SK-N-SH treated with all-trans-retinoic acid at 6 μM for 48 hours (cell line): ENCODE data around the gene PNPLA8.

ENCODE experiments used
- ARNTL ChIP-seq: fragments of 450-650 bp; formaldehyde crosslinking; IDR thresholded peaks from 2 replicates; pipeline ENCODE4 v1.5.0; 2020; ENCODE audit warnings: low read depth, mild to moderate bottlenecking, moderate library complexity, borderline replicate concordance
- TF ChIP-seq, protein P1 (sequence below): fragments of 250-450 bp; sonication (Bioruptor Pico); IDR thresholded peaks from 2 replicates; pipeline ENCODE4 v1.8.0; 2020; ENCODE audit warnings: mild to moderate bottlenecking, moderate library complexity, borderline replicate concordance
- TF ChIP-seq, protein P2 (sequence below): fragments of 250-450 bp; sonication (Bioruptor Pico); IDR thresholded peaks from 2 replicates; pipeline ENCODE4 v1.5.1; 2020; ENCODE audit warnings: low read depth, mild to moderate bottlenecking, moderate library complexity

DNA sequence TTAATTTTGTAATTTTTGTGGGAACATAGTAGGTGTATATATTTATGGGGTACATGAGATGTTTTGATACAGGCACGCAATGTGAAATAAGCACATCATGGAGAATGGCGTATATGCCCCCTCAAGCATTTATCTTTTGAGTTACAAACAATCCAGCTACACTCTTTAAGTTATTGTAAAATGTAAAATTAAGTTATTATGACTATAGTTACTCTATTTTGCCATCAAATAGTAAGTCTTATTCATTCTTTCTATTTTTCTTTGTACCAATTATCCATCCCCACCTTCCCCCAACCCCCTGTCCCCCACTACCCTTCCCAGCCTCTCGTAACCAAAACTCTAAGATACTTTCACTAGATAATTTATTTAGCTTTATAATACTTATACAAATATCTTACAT, 7.8 kb upstream of the PNPLA8 start:
- TF ChIP-seq, protein P1, sequence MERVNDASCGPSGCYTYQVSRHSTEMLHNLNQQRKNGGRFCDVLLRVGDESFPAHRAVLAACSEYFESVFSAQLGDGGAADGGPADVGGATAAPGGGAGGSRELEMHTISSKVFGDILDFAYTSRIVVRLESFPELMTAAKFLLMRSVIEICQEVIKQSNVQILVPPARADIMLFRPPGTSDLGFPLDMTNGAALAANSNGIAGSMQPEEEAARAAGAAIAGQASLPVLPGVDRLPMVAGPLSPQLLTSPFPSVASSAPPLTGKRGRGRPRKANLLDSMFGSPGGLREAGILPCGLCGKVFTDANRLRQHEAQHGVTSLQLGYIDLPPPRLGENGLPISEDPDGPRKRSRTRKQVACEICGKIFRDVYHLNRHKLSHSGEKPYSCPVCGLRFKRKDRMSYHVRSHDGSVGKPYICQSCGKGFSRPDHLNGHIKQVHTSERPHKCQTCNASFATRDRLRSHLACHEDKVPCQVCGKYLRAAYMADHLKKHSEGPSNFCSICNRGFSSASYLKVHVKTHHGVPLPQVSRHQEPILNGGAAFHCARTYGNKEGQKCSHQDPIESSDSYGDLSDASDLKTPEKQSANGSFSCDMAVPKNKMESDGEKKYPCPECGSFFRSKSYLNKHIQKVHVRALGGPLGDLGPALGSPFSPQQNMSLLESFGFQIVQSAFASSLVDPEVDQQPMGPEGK = no peak
- TF ChIP-seq, protein P2, sequence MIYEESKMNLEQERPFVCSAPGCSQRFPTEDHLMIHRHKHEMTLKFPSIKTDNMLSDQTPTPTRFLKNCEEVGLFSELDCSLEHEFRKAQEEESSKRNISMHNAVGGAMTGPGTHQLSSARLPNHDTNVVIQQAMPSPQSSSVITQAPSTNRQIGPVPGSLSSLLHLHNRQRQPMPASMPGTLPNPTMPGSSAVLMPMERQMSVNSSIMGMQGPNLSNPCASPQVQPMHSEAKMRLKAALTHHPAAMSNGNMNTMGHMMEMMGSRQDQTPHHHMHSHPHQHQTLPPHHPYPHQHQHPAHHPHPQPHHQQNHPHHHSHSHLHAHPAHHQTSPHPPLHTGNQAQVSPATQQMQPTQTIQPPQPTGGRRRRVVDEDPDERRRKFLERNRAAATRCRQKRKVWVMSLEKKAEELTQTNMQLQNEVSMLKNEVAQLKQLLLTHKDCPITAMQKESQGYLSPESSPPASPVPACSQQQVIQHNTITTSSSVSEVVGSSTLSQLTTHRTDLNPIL (CRISPR knock-in tag) = no peak
- no peak for TF ChIP-seq ARNTL (CRISPR knock-in tag)
